ENCODE measurements around the gene HBE1.
"Not testable (repeated sequence)": the region's sequence is repeated elsewhere in the genome, so short reads cannot be mapped to it uniquely, and the experiment has no call there.

HBE1 gene

DNA sequence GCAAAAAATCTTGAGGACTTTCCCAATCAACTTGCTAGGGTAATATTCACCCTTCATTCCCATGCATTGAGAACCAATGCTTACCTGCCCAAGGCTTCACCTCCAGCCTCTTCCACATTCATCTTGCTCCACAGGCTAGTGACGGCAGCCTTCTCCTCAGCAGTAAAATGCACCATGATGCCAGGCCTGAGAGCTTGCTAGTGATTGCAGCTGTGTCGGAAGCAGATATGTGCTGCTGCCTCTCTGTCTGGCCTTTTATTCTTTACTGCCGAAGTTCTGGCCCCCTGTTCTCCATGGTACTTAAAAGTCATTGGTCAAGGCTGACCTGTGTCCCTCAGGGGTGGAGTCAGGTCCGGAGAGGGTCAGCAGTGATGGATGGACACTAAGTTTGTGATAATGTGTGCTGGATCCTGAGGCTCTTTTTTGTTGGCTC, at the start of gene HBE1:
TSS of gene HBE1 (minus strand) at position 231 of the 433 bp plus-strand sequence. CDS start at position 176, 55 bp downstream.
- no peak for DNase-seq

DNA sequence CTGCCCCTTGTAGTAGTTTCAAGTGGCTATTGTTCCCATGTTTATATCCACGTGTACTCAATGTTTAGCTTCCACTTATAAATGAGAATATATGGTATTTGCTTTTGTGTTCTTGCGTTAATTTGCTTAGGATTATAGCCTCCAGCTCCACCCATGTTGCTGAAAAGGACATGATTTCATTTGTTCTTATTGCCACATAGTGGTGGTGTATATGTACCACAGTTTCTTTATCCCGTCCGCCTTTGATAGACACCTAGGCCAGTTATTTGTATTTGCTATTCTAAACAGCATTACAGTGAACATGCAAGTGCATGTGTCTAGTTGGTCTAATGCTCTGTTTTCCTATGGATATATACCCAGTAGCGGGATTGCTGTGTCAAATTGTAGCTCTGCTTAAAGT, 47.5 kb upstream of the HBE1 start:
- DNase-seq = no peak

- DNase-seq = not testable (repeated sequence)
Measured at GRCh38 chr11:5313326-5314023, 43.7 kb upstream of the HBE1 start.

DNA sequence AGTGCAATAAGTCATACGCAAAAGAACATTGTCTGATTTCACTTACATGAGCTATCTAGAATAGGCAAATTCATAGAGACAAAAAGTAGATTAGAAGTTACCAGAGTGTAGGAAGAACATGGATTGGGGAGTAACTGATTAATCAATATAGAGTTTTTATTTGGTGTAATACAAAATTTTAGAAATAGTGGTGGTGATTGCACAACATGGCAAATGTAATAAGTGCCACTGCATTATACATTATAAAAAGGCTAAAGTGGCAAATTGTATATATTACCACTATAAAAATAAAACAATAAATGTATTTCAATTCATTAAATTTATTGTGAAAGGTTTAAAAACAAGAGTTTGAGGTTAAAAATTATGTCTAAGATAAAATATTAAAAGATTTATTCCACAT, 40.7 kb upstream of the HBE1 start:
- no peak for DNase-seq

GRCh38 chr11:5307256-5308019, 37.7 kb upstream of the HBE1 start:
- DNase-seq = no peak

DNA sequence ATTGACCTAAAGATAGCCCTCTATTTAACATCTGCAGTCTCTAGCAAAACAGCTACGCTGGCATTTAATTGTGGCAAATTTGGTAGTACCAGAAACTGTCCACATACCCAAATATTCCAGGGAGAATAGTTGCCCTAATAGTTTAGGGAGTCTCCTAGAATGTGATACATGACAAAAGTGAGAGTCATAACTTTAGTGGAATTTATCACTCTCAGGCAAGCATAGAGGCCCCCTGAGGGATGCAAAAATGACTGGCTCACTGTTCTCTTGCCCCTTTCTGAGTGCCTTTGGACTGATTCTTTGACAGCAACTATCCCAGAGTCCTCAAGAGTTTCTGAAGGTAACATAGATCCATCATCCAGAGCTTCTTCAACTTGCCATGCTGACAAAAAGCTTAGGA, 34.3 kb upstream of the HBE1 start:
- no peak for DNase-seq

DNA sequence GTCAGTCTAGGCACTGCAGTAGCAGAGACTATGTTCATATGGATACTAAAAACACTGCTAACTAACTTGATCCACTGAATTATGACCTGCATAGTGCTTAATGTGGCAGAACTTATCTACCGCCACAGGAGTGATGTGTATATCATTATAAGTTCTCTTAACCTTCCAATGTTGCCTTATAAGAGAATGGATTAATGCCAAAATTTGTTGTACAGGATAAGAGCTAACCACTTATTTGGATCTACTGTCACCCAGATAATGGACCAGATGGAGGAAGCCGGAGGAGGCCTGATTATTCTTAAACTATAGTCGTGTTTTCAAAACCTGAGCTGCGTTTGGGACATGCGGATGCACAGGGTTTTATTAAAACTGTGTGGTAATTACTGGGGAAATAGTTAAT, 33.9 kb upstream of the HBE1 start:
- no peak for DNase-seq

DNA sequence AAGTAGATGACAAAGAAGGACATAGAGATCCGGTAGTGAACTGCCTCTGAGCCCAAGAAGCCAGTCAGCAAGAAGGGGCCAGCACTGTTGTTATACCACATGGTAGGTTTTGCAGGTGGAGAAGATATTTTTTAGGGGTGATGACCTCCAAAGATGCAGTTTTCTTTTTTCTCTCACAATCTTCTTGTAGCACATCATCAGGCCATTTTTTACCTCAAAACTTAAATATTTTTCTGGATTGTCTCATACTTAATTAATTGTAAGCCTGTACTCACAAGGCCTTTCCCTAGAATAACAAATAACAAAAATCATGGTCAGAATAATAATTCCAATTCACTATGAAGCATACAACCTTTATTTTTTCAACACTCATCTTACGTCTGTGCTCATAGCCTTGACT, 32.1 kb upstream of the HBE1 start, which contains the start of gene OR51B4:
TSS of gene OR51B4 (minus strand) at position 101 of the 400 bp plus-strand sequence. CDS start at position 101, 0 bp downstream.
- no peak for DNase-seq

GRCh38 chr11:5300251-5300650, 30.5 kb upstream of the HBE1 start:
- no peak for DNase-seq

DNA sequence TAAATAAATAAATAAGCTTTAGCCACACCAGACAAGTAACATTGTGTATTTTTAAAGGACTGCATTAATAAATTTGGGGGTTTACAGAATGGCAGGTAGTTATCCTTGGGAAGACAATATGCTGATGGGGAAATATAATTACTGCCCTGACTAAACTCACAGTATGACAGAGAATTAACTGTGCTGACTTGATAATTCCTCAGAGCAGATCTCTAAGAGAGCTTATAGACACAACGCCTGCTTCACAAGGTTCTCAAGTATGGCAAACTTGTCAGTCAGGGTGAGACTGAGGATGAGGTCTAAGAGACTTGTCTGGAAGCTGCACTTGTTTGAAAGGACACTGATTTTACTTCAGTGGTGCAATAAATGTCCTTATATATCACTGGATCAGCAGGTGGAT, 28.7 kb upstream of the HBE1 start:
- DNase-seq = no peak

- no peak for DNase-seq
Measured at GRCh38 chr11:5297721-5298323, 28.1 kb upstream of the HBE1 start.

GRCh38 chr11:5294342-5294995, 24.7 kb upstream of the HBE1 start:
- not testable (repeated sequence) for DNase-seq

DNA sequence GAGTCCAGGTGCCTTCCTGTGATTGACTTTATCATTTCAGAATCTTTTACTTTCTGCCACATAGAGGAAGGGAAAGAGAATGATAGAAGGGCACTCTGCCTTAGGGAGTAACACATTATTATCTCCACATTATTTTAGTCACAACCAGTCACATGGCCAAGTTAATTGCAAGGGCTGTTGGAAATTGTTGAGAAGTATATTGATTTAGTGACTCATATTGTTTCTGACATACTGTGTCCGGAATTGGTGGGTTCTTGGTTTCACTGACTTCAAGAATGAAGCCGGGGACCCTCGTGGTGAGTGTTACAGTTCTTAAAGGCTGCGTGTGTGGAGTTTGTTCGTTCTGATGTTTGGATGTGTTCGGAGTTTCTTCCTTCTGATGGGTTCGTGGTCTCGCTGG, 23.3 kb upstream of the HBE1 start:
- DNase-seq = no peak

GRCh38 chr11:5291207-5291838, 21.6 kb upstream of the HBE1 start:
- no peak for DNase-seq

GRCh38 chr11:5290106-5290505, 20.4 kb upstream of the HBE1 start:
- DNase-seq = no peak

DNA sequence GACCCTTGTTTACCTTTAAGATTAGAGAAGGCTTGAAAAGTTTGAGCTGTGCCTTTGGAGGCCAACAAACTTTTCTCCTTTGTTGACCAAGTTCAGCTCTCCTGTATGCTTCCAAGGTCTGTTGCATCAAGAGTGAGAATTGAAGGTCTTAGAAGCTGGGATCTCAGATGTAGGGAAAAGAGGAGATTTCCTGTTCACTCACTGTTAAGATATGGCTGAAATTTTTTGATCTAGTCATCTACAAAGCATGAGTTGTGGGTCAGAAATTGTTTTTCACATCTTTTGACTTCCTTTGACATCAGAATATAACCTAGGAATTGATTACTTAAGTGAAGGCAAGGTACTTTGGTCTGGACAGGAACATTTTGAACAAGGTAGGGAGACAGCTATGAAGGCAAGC, 20.0 kb upstream of the HBE1 start:
- no peak for DNase-seq

DNA sequence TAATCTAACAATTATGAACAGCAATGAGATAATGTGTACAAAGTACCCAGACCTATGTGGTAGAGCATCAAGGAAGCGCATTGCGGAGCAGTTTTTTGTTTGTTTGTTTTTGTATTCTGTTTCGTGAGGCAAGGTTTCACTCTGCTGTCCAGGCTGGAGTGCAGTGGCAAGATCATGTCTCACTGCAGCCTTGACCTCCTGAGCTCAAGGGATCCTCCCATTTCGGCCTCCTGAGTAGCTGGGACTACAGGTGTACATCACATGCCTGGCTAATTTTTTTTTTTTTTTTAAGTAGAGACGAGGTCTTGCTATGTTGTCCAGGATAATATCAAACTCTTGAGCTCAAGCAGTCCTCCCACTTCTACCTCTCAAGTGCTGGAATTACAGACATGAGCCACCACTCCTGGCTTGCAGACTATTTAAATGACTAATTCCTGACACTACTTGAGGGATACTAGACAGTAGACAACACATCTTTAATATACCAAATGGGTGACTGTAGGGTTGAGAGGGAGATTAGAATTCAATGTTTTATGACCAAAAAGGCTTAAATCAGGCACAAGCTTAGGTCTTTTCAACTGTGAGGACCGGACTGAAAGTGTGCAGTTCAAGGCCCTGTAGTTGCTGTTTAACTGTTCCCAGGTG, 19.3 kb upstream of the HBE1 start:
- no peak for DNase-seq

GRCh38 chr11:5288108-5288905, 18.6 kb upstream of the HBE1 start:
- DNase-seq = no peak

- no peak for DNase-seq
Measured at GRCh38 chr11:5286901-5287300, 17.2 kb upstream of the HBE1 start.

DNA sequence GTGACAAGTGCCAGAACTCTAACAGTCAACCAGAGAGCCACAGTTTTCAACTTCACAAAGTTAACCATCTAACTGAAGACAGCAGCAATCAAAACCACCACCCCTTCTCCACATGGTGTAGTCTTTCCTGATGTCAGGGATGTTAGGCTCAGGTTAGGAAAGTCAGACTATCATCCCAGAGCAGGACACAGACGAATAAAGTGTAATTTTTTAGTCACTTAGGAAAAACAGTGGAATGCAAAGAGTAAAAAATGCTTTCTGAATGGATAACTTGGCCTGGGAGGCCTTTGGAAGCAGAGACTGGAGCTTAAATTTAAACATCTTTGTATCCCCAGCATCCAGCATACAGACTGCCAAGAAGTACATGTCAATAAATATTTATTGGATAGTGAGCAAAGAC, 16.6 kb upstream of the HBE1 start:
- no peak for DNase-seq

DNA sequence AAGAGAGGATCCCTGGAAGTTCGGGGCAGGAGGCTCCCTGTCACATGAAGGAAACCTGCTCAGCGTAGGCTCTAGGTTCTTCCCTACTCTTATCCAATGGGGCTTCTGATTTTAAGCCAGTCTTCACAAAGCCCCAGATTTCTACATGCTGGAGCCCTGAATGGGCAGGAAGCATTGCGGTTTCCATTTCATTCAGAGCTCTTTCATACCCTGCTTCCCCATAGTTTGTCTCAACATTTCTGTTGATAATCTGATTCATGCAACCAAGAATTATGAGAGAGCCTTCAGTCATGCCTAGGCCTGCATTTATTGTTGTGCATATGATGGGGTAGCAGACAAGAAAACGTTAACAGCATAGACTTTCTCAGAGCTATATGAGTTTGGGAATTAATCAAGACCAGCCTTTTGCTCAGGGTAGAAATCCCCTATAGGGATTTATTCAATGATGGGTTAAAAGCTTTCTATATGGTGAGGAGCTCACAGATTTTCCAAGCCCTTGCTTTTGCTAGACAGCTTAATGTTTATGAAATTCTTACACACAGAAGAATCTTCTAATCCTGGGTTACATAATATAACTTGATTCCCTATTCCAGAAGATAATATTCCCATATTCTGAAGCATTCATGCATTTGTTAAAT, 16.1 kb upstream of the HBE1 start:
- no peak for DNase-seq

All from stimulated activated CD8-positive, alpha-beta memory T cell treated with anti-CD3 and anti-CD28 coated beads, Interleukin-4, amount 100 ng/mL, for 48 hours (primary cell).